ENCODE measurements around the gene F11R.

- no peak for TF ChIP-seq CTCF (IDR thresholded peaks at IDR 0.05)
- TF ChIP-seq POLR2A (IDR thresholded peaks at IDR 0.05): no peak
- TF ChIP-seq POLR2AphosphoS5 (IDR thresholded peaks at IDR 0.05; ENCODE audit: insufficient read depth in 1 of 2, low read depth in 1 of 2): peak in 1 of 2 donors; percentile 11
These were observed 33.4 kb downstream of the F11R start for GRCh38 chr1:160987359-160988050.
